K562 (cell line): Measurements from ENCODE around the gene KNSTRN. TPM values are rescaled to one million over a fixed set of nuclear protein-coding genes. Genes with fewer than 3 reads are reported as not detected.
A peak's percentile ranks its signal among the peaks of the same experiment; 100 is the strongest.

Experiments
- CBFA2T2 ChIP-seq: fragments of 450-650 bp; conservative IDR thresholded peaks from 2 replicates; pipeline ENCODE4 v1.6.1; 2017; ENCODE audit warnings: mild to moderate bottlenecking
- ETS2 ChIP-seq: IDR thresholded peaks from 2 replicates; pipeline ENCODE4 v1.6.1; 2016; ENCODE audit warnings: borderline replicate concordance, missing genetic modification characterization, mild to moderate bottlenecking, moderate library complexity, missing compliant biosample characterization; ENCODE audit not compliant: poor library complexity, severe bottlenecking
- HDAC8 ChIP-seq: fragments of 450-650 bp; IDR thresholded peaks from 2 replicates; pipeline ENCODE4 v1.6.1; 2016; ENCODE audit warnings: mild to moderate bottlenecking, missing genetic modification characterization, moderate library complexity, missing compliant biosample characterization
- HEY1 ChIP-seq: fragments of 250-450 bp; sonication (Bioruptor Pico); IDR thresholded peaks from 2 replicates; pipeline ENCODE4 v1.5.0; 2020; ENCODE audit warnings: mild to moderate bottlenecking, moderate library complexity, borderline replicate concordance
- NFATC3 ChIP-seq: fragments of 450-650 bp; IDR thresholded peaks from 2 replicates; pipeline ENCODE4 v1.6.1; 2017; ENCODE audit warnings: mild to moderate bottlenecking
- NFIC ChIP-seq: fragments of 450-650 bp; IDR thresholded peaks from 2 replicates; pipeline ENCODE4 v1.6.1; 2017; ENCODE audit warnings: mild to moderate bottlenecking, inconsistent platforms
- SRSF9 ChIP-seq: fragments of 200-400 bp; formaldehyde crosslinking; IDR thresholded peaks from 2 replicates; pipeline ENCODE4 v1.6.1; 2017; ENCODE audit warnings: low read depth, low read length, borderline replicate concordance
- TARDBP ChIP-seq: fragments of 450-650 bp; IDR thresholded peaks from 2 replicates; pipeline ENCODE4 v1.6.1; 2016
- ZNF354B ChIP-seq: fragments of 250-450 bp; sonication (Bioruptor Pico); IDR thresholded peaks from 2 replicates; pipeline ENCODE4 v1.4.0; 2020
- ZNF511 ChIP-seq: sonication (generic); formaldehyde crosslinking; IDR thresholded peaks from 2 replicates; pipeline ENCODE4 v1.8.0; 2022; ENCODE audit warnings: mild to moderate bottlenecking, missing genetic modification reagents
- polyA plus RNA-seq, 8 experiments: library from polyadenylated mRNA; depleted of rRNA in 4 of 8; stranded (reverse) in 5 of 8; unstranded in 3 of 8; fragments of >200 nt; fragmentation: Nextera tagmentation in 2 of 8; fragmentation: Illumina TruSeq in 1 of 8; extraction: Ambion mirVana in 2 of 8; extraction: Trizol in 1 of 8; gene quantifications; 2 replicates each; pipeline versions ENCODE4 v1.2.1 to v1.2.3, GENCODE V29; 2011 to 2014; ENCODE audit warnings: inconsistent platforms in 1 of 8, missing spikeins in 1 of 8
- total RNA-seq, 7 experiments: library from RNA; depleted of rRNA in 6 of 7; stranded (reverse); fragments of >200 nt in 6 of 7; fragmentation: Illumina TruSeq in 2 of 7; extraction: Trizol in 2 of 7; gene quantifications; 2 replicates each; pipeline versions ENCODE4 v1.2.1 to v1.2.3, GENCODE V29; 2011 to 2021; ENCODE audit warnings: low replicate concordance in 1 of 7
- TF ChIP-seq, protein P1 (sequence below): fragments of 450-650 bp; IDR thresholded peaks from 2 replicates; pipeline ENCODE4 v1.6.1; 2017; ENCODE audit warnings: antibody characterized with exemption, mild to moderate bottlenecking
- TF ChIP-seq, protein P2 (sequence below): fragments of 250-450 bp; sonication (Bioruptor Pico); IDR thresholded peaks from 2 replicates; pipeline ENCODE4 v1.5.0; 2020; ENCODE audit warnings: mild to moderate bottlenecking, borderline replicate concordance
- TF ChIP-seq, protein P3 (sequence below): fragments of 250-450 bp; sonication (Bioruptor Pico); IDR thresholded peaks from 2 replicates; pipeline ENCODE4 v1.4.0; 2020; ENCODE audit warnings: borderline replicate concordance
- TF ChIP-seq, protein P4 (sequence below), 3 experiments: IDR thresholded peaks in 2 of 3; conservative IDR thresholded peaks in 1 of 3; 2 replicates each; pipeline ENCODE4 v1.5.1; 2011 to 2012; ENCODE audit warnings: low read length in 3 of 3, mild to moderate bottlenecking in 3 of 3, control low read depth in 2 of 3, improper control_type of control experiment in 1 of 3, inconsistent platforms in 1 of 3, low read depth in 1 of 3, mixed read lengths in 1 of 3, moderate library complexity in 1 of 3; ENCODE audit not compliant: insufficient read depth in 2 of 3
- TF ChIP-seq, protein P5 (sequence below): conservative IDR thresholded peaks from 2 replicates; pipeline ENCODE4 v1.6.1; 2011; ENCODE audit warnings: low read depth, mild to moderate bottlenecking, low read length; ENCODE audit not compliant: control insufficient read depth

KNSTRN gene
- total and polyA plus RNA-seq, 9 of the 15 experiments (the other 6 are each of a cell fraction or from before 2014, with no cell fraction given) = 48.7 to 88.2 (median 66.3) TPM

DNA sequence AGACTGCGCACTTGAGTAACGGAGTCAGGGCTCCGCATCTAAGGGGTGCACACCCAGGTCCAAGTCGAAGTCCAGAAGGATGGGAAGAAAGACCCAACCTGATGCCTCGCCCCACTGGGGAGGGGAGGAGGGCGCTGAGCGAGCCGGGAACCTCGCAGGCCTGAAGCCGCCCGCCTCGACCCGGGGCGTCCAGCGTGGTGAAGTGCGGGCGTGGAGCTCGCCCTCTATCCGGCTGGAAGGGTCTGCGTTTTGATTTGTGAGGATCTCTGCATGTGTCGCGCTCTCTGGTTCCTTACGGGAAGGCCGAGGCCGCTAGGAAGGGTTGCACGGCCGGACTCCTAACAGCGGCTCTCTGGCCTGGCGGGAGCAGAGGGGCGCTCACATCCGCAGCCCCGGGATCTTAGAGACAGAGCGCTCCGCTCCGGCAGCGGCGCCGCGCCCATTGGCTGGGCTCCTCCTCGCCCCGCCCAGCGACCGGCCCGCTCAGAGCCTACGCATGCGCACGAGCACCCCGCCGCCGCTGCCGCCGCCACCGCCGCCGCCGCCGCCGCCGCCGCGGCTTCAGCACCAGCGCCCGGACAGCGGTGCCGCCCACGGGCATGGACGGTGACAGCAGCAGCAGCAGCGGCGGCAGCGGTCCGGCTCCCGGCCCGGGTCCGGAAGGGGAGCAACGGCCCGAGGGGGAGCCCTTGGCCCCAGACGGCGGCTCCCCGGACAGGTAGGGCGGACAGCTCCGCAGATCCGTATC is 24.6 kb upstream of the KNSTRN start, which contains the start of gene DISP2 (continued):
- TF ChIP-seq, protein P1, sequence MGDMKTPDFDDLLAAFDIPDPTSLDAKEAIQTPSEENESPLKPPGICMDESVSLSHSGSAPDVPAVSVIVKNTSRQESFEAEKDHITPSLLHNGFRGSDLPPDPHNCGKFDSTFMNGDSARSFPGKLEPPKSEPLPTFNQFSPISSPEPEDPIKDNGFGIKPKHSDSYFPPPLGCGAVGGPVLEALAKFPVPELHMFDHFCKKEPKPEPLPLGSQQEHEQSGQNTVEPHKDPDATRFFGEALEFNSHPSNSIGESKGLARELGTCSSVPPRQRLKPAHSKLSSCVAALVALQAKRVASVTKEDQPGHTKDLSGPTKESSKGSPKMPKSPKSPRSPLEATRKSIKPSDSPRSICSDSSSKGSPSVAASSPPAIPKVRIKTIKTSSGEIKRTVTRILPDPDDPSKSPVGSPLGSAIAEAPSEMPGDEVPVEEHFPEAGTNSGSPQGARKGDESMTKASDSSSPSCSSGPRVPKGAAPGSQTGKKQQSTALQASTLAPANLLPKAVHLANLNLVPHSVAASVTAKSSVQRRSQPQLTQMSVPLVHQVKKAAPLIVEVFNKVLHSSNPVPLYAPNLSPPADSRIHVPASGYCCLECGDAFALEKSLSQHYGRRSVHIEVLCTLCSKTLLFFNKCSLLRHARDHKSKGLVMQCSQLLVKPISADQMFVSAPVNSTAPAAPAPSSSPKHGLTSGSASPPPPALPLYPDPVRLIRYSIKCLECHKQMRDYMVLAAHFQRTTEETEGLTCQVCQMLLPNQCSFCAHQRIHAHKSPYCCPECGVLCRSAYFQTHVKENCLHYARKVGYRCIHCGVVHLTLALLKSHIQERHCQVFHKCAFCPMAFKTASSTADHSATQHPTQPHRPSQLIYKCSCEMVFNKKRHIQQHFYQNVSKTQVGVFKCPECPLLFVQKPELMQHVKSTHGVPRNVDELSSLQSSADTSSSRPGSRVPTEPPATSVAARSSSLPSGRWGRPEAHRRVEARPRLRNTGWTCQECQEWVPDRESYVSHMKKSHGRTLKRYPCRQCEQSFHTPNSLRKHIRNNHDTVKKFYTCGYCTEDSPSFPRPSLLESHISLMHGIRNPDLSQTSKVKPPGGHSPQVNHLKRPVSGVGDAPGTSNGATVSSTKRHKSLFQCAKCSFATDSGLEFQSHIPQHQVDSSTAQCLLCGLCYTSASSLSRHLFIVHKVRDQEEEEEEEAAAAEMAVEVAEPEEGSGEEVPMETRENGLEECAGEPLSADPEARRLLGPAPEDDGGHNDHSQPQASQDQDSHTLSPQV = no peak
- no peak for TF ChIP-seq CBFA2T2
- TF ChIP-seq ETS2 (tag) = no peak
- no peak for TF ChIP-seq HEY1 (CRISPR knock-in tag)
- 0 out of 2 replicates have a peak, but pooled peaks have one; percentile 21 for TF ChIP-seq HDAC8 (tag)
- TF ChIP-seq, protein P2, sequence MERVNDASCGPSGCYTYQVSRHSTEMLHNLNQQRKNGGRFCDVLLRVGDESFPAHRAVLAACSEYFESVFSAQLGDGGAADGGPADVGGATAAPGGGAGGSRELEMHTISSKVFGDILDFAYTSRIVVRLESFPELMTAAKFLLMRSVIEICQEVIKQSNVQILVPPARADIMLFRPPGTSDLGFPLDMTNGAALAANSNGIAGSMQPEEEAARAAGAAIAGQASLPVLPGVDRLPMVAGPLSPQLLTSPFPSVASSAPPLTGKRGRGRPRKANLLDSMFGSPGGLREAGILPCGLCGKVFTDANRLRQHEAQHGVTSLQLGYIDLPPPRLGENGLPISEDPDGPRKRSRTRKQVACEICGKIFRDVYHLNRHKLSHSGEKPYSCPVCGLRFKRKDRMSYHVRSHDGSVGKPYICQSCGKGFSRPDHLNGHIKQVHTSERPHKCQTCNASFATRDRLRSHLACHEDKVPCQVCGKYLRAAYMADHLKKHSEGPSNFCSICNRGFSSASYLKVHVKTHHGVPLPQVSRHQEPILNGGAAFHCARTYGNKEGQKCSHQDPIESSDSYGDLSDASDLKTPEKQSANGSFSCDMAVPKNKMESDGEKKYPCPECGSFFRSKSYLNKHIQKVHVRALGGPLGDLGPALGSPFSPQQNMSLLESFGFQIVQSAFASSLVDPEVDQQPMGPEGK (CRISPR knock-in tag) = no peak
- no peak; the same call in 1 of the 2 replicates for TF ChIP-seq ZNF511
- no peak for TF ChIP-seq ZNF354B
- TF ChIP-seq NFIC = no peak
- no peak for TF ChIP-seq NFATC3
- TF ChIP-seq, protein P3, sequence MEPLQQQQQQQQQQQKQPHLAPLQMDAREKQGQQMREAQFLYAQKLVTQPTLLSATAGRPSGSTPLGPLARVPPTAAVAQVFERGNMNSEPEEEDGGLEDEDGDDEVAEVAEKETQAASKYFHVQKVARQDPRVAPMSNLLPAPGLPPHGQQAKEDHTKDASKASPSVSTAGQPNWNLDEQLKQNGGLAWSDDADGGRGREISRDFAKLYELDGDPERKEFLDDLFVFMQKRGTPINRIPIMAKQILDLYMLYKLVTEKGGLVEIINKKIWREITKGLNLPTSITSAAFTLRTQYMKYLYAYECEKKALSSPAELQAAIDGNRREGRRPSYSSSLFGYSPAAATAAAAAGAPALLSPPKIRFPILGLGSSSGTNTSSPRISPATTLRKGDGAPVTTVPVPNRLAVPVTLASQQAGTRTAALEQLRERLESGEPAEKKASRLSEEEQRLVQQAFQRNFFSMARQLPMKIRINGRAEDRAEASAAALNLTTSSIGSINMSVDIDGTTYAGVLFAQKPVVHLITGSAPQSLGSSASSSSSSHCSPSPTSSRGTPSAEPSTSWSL (CRISPR knock-in tag) = no peak
- TF ChIP-seq TARDBP = no peak
- TF ChIP-seq, protein P4, sequence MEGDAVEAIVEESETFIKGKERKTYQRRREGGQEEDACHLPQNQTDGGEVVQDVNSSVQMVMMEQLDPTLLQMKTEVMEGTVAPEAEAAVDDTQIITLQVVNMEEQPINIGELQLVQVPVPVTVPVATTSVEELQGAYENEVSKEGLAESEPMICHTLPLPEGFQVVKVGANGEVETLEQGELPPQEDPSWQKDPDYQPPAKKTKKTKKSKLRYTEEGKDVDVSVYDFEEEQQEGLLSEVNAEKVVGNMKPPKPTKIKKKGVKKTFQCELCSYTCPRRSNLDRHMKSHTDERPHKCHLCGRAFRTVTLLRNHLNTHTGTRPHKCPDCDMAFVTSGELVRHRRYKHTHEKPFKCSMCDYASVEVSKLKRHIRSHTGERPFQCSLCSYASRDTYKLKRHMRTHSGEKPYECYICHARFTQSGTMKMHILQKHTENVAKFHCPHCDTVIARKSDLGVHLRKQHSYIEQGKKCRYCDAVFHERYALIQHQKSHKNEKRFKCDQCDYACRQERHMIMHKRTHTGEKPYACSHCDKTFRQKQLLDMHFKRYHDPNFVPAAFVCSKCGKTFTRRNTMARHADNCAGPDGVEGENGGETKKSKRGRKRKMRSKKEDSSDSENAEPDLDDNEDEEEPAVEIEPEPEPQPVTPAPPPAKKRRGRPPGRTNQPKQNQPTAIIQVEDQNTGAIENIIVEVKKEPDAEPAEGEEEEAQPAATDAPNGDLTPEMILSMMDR (IDR thresholded peaks at IDR 0.05 in 2 of 3, conservative IDR thresholded peaks at IDR 0.05 in 1 of 3; ENCODE audit: insufficient read depth in 2 of 3, low read depth in 1 of 3, low read length in 3 of 3) = no peak
- TF ChIP-seq, protein P5, sequence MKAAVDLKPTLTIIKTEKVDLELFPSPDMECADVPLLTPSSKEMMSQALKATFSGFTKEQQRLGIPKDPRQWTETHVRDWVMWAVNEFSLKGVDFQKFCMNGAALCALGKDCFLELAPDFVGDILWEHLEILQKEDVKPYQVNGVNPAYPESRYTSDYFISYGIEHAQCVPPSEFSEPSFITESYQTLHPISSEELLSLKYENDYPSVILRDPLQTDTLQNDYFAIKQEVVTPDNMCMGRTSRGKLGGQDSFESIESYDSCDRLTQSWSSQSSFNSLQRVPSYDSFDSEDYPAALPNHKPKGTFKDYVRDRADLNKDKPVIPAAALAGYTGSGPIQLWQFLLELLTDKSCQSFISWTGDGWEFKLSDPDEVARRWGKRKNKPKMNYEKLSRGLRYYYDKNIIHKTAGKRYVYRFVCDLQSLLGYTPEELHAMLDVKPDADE = peak; percentile 94; the same call in 1 of the 2 replicates
- TF ChIP-seq SRSF9 = no peak
